ENCODE data around the gene MSLN. TPM values are rescaled to one million over a fixed set of nuclear protein-coding genes. Genes with fewer than 3 reads are reported as not detected.

The MSLN gene
- total and polyA plus RNA-seq, 2 of the 8 experiments (the other 6 are each of a cell fraction or from before 2014, with no cell fraction given), result 0.28 to 0.50 TPM

- ChIA-PET POLR2A (ENCODE audit: partially characterized antibody) (interaction anchor here (1.3 to 1.5 kb wide), 3 partner anchors 10 to 42 kb away, joined by 3 to 4 read pairs (median 4); partner anchors contain the start of genes CHTF18, MSLN and RPUSD1), CTCF (ENCODE audit: partially characterized antibody) (interaction anchor here (1.1 to 35.8 kb wide), 4 partner anchors 14 to 310 kb away, joined by 5 to 977 read pairs (median 52); partner anchors contain the start of genes ANTKMT, CCDC78, FBXL16 and HAGHL)
- no peaks in the 10 kb centered on the region for H3K79me1 ChIP-seq (ENCODE audit: low read depth, low read length)
- H3K4me1 ChIP-seq (replicated peaks in 1 of 4; ENCODE audit: control insufficient read depth in 3 of 4, insufficient read depth in 4 of 4, low read length in 3 of 4), result peaks cover 1 to 7% (median 5%) of the 10 kb centered on the region in 4 experiments; a peak in 5 of 7 replicates
- H3K9ac ChIP-seq (replicated peaks in 1 of 4; ENCODE audit: extremely low read depth in 1 of 4, low read depth in 3 of 4, low read length in 3 of 4), result no peak overlapping the region
- no peak overlapping the region for H3K56ac ChIP-seq (replicated peaks; ENCODE audit: insufficient read length, low read depth, low read length)
- H3K79me2 ChIP-seq (ENCODE audit: control insufficient read depth in 1 of 2, insufficient read depth in 2 of 2, low read length in 2 of 2), result no peaks in the 10 kb centered on the region
- no peak overlapping the region for H4K5ac ChIP-seq (ENCODE audit: insufficient read length, low read depth, low read length)
- H3K9me3 ChIP-seq (ENCODE audit: insufficient read depth in 2 of 2, low read depth in 1 of 2, low read length in 1 of 2), result no peaks in the 10 kb centered on the region
- H3K23ac ChIP-seq (ENCODE audit: insufficient read length), result no peak overlapping the region
- H4K20me1 ChIP-seq (replicated peaks in 1 of 2; ENCODE audit: control insufficient read depth in 1 of 2, insufficient read depth in 2 of 2, low read length in 2 of 2), result no peaks in the 10 kb centered on the region
- no peak overlapping the region for H2BK15ac ChIP-seq (ENCODE audit: low read length)
- no peak overlapping the region for H2AK5ac ChIP-seq (ENCODE audit: low read depth, low read length)
- no peak overlapping the region for H3K4me2 ChIP-seq (ENCODE audit: insufficient read depth in 1 of 2, low read depth in 2 of 2, low read length in 2 of 2)
- no peak overlapping the region for H2BK20ac ChIP-seq (ENCODE audit: low read length)
- H3K4ac ChIP-seq (replicated peaks; ENCODE audit: insufficient read length, low read depth, low read length), result no peak overlapping the region
- no peak overlapping the region for H3K4me3 ChIP-seq (ENCODE audit: extremely low read depth in 1 of 4, insufficient read depth in 2 of 4, low read depth in 3 of 4, low read length in 4 of 4)
- DNase-seq (ENCODE audit: low read depth in 1 of 2, low spot score in 2 of 2) (no peak), FAIRE-seq (no peak)
- H4K91ac ChIP-seq (replicated peaks; ENCODE audit: insufficient read length, low read length), result no peak overlapping the region
- no peak overlapping the region for H2BK12ac ChIP-seq (ENCODE audit: low read depth, low read length)
- no peak overlapping the region; the same call in 1 of the 2 replicates for H4K8ac ChIP-seq (ENCODE audit: extremely low read depth, insufficient read depth, low read length)
- H3K18ac ChIP-seq (ENCODE audit: extremely low read depth, low read length), result no peak overlapping the region
- H3K27ac ChIP-seq (ENCODE audit: low read depth, low read length), result no peak overlapping the region
- 90% methylated on average over 13 of the region's 13 CpGs; no CpG with 5 or more reads in 1 of the 2 experiments for WGBS, 2 experiments (ENCODE audit: extremely low coverage in 1 of 2, insufficient coverage in 1 of 2, insufficient read length in 1 of 2, insufficient replicate concordance in 2 of 2, low coverage in 1 of 2, low lambda C conversion rate in 2 of 2, missing lambda C conversion rate in 1 of 2)
- H2AFZ ChIP-seq (ENCODE audit: low read length), result no peak overlapping the region
- no peaks in the 10 kb centered on the region for H3K36me3 ChIP-seq (ENCODE audit: control insufficient read depth in 2 of 4, insufficient read depth in 4 of 4, low read length in 3 of 4)
- H3K27me3 ChIP-seq (replicated peaks in 1 of 4; ENCODE audit: control insufficient read depth in 3 of 4, extremely low read depth in 1 of 4, insufficient read depth in 3 of 4, low read length in 3 of 4), result no peaks in the 10 kb centered on the region
- H3K23me2 ChIP-seq (ENCODE audit: low read depth, low read length), result no peaks in the 10 kb centered on the region
- H2BK120ac ChIP-seq (replicated peaks; ENCODE audit: low read depth, low read length), result no peak overlapping the region
- no peak overlapping the region for H2BK5ac ChIP-seq (ENCODE audit: low read depth, low read length)
- H3K14ac ChIP-seq (ENCODE audit: insufficient read length), result no peak overlapping the region
- no peak for TF ChIP-seq ZNF274 (IDR thresholded peaks at IDR 0.05; ENCODE audit: borderline replicate concordance, extremely low read depth, low read length)
- no peak for TF ChIP-seq CTBP2 (IDR thresholded peaks at IDR 0.05; ENCODE audit: borderline replicate concordance, insufficient read depth, insufficient read length, low read length)
- no peak for TF ChIP-seq CEBPB (IDR thresholded peaks at IDR 0.05; ENCODE audit: low read depth, low read length)
- TF ChIP-seq KDM1A (IDR thresholded peaks at IDR 0.05; ENCODE audit: borderline replicate concordance, low read length), result no peak
- no peak for TF ChIP-seq HDAC2 (IDR thresholded peaks at IDR 0.05; ENCODE audit: borderline replicate concordance in 1 of 2, low read depth in 2 of 2, low read length in 2 of 2)
- TF ChIP-seq ASH2L (IDR thresholded peaks at IDR 0.05; ENCODE audit: low read length), result no peak
- TF ChIP-seq SAP30 (IDR thresholded peaks at IDR 0.05; ENCODE audit: insufficient read depth, insufficient replicate concordance, low read length), result no peak
- no peak for TF ChIP-seq BRCA1 (IDR thresholded peaks at IDR 0.05; ENCODE audit: low read depth, low read length)
- no peak for TF ChIP-seq JUN (IDR thresholded peaks at IDR 0.05; ENCODE audit: low read depth, low read length)
- no peak for TF ChIP-seq ATF2 (IDR thresholded peaks at IDR 0.05; ENCODE audit: low read length)
- TF ChIP-seq BCL11A (IDR thresholded peaks at IDR 0.05; ENCODE audit: low read depth in 2 of 2, low read length in 2 of 2), result no peak
- TF ChIP-seq CHD2 (IDR thresholded peaks at IDR 0.05; ENCODE audit: low read length), result no peak
Observed at GRCh38 chr16:746637-747036, 13.9 kb upstream of the MSLN start.
